ENCODE results near the gene DNAH7.
A peak's percentile ranks its signal among the peaks of the same experiment; 100 is the strongest.

The DNAH7 gene

DNA sequence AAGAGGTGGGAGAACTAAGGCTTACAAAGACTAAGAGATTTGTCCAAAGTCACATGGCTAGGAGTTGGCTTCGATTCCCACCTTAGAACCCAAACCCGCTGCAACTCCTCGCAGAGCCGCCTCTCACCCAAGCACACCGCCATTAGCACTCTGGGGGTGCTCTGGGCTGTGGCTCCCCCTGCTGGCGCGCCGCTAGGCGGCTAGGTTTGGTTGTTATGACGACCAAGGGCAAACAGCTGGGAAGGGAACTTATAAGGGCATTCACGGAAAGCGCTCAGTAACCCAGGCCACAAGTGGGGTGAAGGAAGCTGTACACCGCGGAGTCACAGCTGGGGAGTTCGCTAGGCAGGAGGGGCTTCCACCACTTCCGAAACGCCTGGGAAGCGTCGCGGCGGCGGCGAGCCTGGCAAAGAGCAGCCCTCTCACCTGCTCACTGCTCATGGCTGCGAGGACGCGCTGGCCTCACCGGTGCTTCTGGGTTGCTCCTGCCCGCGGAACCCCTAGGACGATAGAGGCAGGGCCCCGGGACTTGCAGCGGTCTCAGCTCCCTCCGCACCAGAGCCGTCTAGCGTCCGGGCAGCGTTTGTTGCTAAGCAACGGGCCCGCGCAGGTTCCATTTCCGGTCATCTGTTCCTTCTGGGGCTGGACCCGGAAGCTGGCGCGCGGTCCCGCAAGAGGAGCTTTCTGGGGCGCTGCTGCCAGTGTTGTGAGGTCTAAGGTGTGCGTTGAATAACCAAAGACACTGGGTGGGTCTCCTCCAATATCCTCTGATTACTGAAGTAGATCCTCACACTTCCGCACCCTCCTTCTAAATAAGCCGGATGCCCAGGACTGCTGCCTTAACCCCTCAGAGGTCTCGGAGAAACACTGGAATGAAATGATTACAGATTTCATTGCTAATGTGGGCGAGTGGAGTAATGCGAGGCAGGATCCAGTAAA is at the start of gene DNAH7:
Gene DNAH7, minus strand, starts transcription at position 567 of the 939 bp plus-strand sequence. Its CDS starts 126 bp downstream, at position 441.
- H3K27ac ChIP-seq (ENCODE audit: low read depth in 2 of 2, low read length in 2 of 2) = peak within 1 kb of the TSS; percentile 54 to 75
- H3K27me3 ChIP-seq (ENCODE audit: control insufficient read depth in 2 of 2, insufficient read depth in 2 of 2, low read length in 2 of 2) = no peaks in the 10 kb centered on the region
- H3K36me3 ChIP-seq (ENCODE audit: control insufficient read depth in 2 of 2, insufficient read depth in 2 of 2, low read length in 2 of 2) = no peaks in the 10 kb centered on the region
- peak within 1 kb of the TSS; percentile 75 to 76 for H3K9ac ChIP-seq (ENCODE audit: low read depth in 1 of 2, low read length in 2 of 2)
- no peaks in the 10 kb centered on the region for H3K9me3 ChIP-seq (ENCODE audit: control insufficient read depth in 2 of 2, low read length in 2 of 2)
- peaks cover 0 to 6% of the 10 kb centered on the region in 2 donors for H3K4me1 ChIP-seq (ENCODE audit: control insufficient read depth in 2 of 2, insufficient read depth in 2 of 2, low read length in 2 of 2)
- H3K4me3 ChIP-seq (ENCODE audit: low read length in 2 of 2) = peak within 1 kb of the TSS; percentile 83 to 97

DNA sequence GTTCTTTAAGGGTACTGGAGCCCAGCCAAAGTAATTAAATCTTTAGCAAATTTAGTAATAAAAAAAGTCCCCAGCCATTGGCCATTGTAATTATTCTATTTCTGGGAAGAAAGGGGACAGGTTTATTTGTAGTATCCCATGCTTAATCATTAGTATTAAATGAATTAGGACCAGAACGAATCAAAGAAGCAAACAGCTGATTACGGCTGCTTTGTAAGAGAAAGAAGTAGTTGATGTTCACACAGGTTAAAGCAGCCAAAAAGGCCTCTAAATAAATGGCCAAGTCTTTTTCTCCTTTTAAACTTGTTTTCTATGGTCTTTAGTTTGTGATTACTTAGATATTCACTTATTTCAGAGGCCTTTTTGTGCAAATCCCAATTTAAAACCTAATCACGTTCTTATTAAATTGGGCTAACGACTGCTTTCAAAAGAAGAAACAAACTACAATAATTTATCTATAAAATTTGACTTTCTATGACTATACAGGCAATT is 48.6 kb upstream of the DNAH7 start:
- no peak overlapping the region for H3K4me3 ChIP-seq (ENCODE audit: low read length in 2 of 2)
- no peak overlapping the region for H3K9ac ChIP-seq (ENCODE audit: low read depth in 1 of 2, low read length in 2 of 2)
- no peaks in the 10 kb centered on the region for H3K9me3 ChIP-seq (ENCODE audit: control insufficient read depth in 2 of 2, low read length in 2 of 2)
- no peaks in the 10 kb centered on the region for H3K4me1 ChIP-seq (ENCODE audit: control insufficient read depth in 2 of 2, insufficient read depth in 2 of 2, low read length in 2 of 2)
- H3K27ac ChIP-seq (ENCODE audit: low read depth in 2 of 2, low read length in 2 of 2) = no peak overlapping the region
- H3K36me3 ChIP-seq (ENCODE audit: control insufficient read depth in 2 of 2, insufficient read depth in 2 of 2, low read length in 2 of 2) = no peaks in the 10 kb centered on the region
- no peaks in the 10 kb centered on the region for H3K27me3 ChIP-seq (ENCODE audit: control insufficient read depth in 2 of 2, insufficient read depth in 2 of 2, low read length in 2 of 2)

- Histone ChIP-seq H3K9me3 (ENCODE audit: control insufficient read depth in 2 of 2, low read length in 2 of 2) (no peaks in the 10 kb centered on the region), H3K36me3 (ENCODE audit: control insufficient read depth in 2 of 2, insufficient read depth in 2 of 2, low read length in 2 of 2) (no peaks in the 10 kb centered on the region), H3K27ac (ENCODE audit: low read depth in 2 of 2, low read length in 2 of 2) (no peak overlapping the region), H3K4me3 (ENCODE audit: low read length in 2 of 2) (no peak overlapping the region), H3K4me1 (ENCODE audit: control insufficient read depth in 2 of 2, insufficient read depth in 2 of 2, low read length in 2 of 2) (no peaks in the 10 kb centered on the region), H3K9ac (ENCODE audit: low read depth in 1 of 2, low read length in 2 of 2) (no peak overlapping the region), H3K27me3 (ENCODE audit: control insufficient read depth in 2 of 2, insufficient read depth in 2 of 2, low read length in 2 of 2) (no peaks in the 10 kb centered on the region)
Observed at GRCh38 chr2:196113061-196113974, 44.7 kb upstream of the DNAH7 start.

- no peak overlapping the region for H3K9ac ChIP-seq (ENCODE audit: low read depth in 1 of 2, low read length in 2 of 2)
- no peaks in the 10 kb centered on the region for H3K27me3 ChIP-seq (ENCODE audit: control insufficient read depth in 2 of 2, insufficient read depth in 2 of 2, low read length in 2 of 2)
- no peak overlapping the region for H3K27ac ChIP-seq (ENCODE audit: low read depth in 2 of 2, low read length in 2 of 2)
- H3K9me3 ChIP-seq (ENCODE audit: control insufficient read depth in 2 of 2, low read length in 2 of 2) = no peaks in the 10 kb centered on the region
- no peak overlapping the region for H3K4me3 ChIP-seq (ENCODE audit: low read length in 2 of 2)
- H3K36me3 ChIP-seq (ENCODE audit: control insufficient read depth in 2 of 2, insufficient read depth in 2 of 2, low read length in 2 of 2) = no peaks in the 10 kb centered on the region
- H3K4me1 ChIP-seq (ENCODE audit: control insufficient read depth in 2 of 2, insufficient read depth in 2 of 2, low read length in 2 of 2) = no peaks in the 10 kb centered on the region
Observed at GRCh38 chr2:196112418-196113034, 43.9 kb upstream of the DNAH7 start.

DNA sequence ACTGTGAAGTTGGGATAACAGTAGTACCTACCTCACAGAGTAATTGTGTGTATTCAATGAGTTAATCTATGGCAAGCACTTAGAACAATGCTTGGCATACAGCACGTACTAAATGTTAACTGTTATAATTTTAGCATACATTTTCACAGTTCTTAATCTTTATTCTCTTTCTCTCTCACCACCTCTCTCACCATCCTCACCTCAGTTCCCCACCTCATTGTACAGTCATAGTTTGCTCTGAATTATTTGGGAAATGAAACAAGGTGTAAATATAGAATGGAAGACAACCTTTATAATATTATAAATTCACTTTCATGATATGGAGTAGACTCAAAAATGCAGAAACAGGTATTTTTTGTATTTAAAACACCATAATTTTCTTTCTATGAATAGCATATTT is 40.0 kb upstream of the DNAH7 start:
- H3K9ac ChIP-seq (ENCODE audit: low read depth in 1 of 2, low read length in 2 of 2) = no peak overlapping the region
- H3K4me1 ChIP-seq (ENCODE audit: control insufficient read depth in 2 of 2, insufficient read depth in 2 of 2, low read length in 2 of 2) = no peaks in the 10 kb centered on the region
- no peak overlapping the region for H3K27ac ChIP-seq (ENCODE audit: low read depth in 2 of 2, low read length in 2 of 2)
- no peaks in the 10 kb centered on the region for H3K36me3 ChIP-seq (ENCODE audit: control insufficient read depth in 2 of 2, insufficient read depth in 2 of 2, low read length in 2 of 2)
- no peak overlapping the region for H3K4me3 ChIP-seq (ENCODE audit: low read length in 2 of 2)
- H3K9me3 ChIP-seq (ENCODE audit: control insufficient read depth in 2 of 2, low read length in 2 of 2) = no peaks in the 10 kb centered on the region
- no peaks in the 10 kb centered on the region for H3K27me3 ChIP-seq (ENCODE audit: control insufficient read depth in 2 of 2, insufficient read depth in 2 of 2, low read length in 2 of 2)

GRCh38 chr2:196105951-196106350 is 37.3 kb upstream of the DNAH7 start:
- H3K4me1 ChIP-seq (ENCODE audit: control insufficient read depth in 2 of 2, insufficient read depth in 2 of 2, low read length in 2 of 2) = peaks cover 0 to 7% of the 10 kb centered on the region in 2 donors
- no peaks in the 10 kb centered on the region for H3K36me3 ChIP-seq (ENCODE audit: control insufficient read depth in 2 of 2, insufficient read depth in 2 of 2, low read length in 2 of 2)
- no peak overlapping the region for H3K4me3 ChIP-seq (ENCODE audit: low read length in 2 of 2)
- no peak overlapping the region for H3K9ac ChIP-seq (ENCODE audit: low read depth in 1 of 2, low read length in 2 of 2)
- H3K27me3 ChIP-seq (ENCODE audit: control insufficient read depth in 2 of 2, insufficient read depth in 2 of 2, low read length in 2 of 2) = no peaks in the 10 kb centered on the region
- H3K9me3 ChIP-seq (ENCODE audit: control insufficient read depth in 2 of 2, low read length in 2 of 2) = no peaks in the 10 kb centered on the region
- no peak overlapping the region for H3K27ac ChIP-seq (ENCODE audit: low read depth in 2 of 2, low read length in 2 of 2)

DNA sequence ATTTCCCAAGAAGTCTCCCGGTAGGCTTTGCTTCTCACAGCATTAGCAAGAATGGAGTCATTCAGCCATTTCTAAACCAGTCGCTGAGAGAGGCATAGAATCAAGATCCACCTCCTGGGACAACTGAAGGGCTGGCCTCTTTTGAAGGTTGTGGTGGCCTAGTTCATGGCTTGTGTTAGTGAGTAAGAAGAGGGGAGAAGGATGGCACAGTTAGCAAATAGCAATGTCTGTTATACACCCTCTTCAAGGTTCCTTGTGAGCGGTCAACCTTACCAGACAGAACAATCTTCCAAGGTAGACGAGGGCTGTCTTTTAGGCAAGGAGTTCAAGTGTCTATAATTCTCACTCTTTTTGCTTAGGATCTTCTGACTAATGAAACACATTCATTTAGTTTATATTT is 35.4 kb upstream of the DNAH7 start:
- H3K9ac ChIP-seq (ENCODE audit: low read depth in 1 of 2, low read length in 2 of 2) = no peak overlapping the region
- no peaks in the 10 kb centered on the region for H3K36me3 ChIP-seq (ENCODE audit: control insufficient read depth in 2 of 2, insufficient read depth in 2 of 2, low read length in 2 of 2)
- no peak overlapping the region for H3K27ac ChIP-seq (ENCODE audit: low read depth in 2 of 2, low read length in 2 of 2)
- H3K9me3 ChIP-seq (ENCODE audit: control insufficient read depth in 2 of 2, low read length in 2 of 2) = no peaks in the 10 kb centered on the region
- H3K4me1 ChIP-seq (ENCODE audit: control insufficient read depth in 2 of 2, insufficient read depth in 2 of 2, low read length in 2 of 2) = peaks cover 0 to 7% of the 10 kb centered on the region in 2 donors
- no peaks in the 10 kb centered on the region for H3K27me3 ChIP-seq (ENCODE audit: control insufficient read depth in 2 of 2, insufficient read depth in 2 of 2, low read length in 2 of 2)
- no peak overlapping the region for H3K4me3 ChIP-seq (ENCODE audit: low read length in 2 of 2)

GRCh38 chr2:196103626-196104025 is 35.0 kb upstream of the DNAH7 start:
- Histone ChIP-seq H3K27ac (ENCODE audit: low read depth in 2 of 2, low read length in 2 of 2) (no peak overlapping the region), H3K4me3 (ENCODE audit: low read length in 2 of 2) (no peak overlapping the region), H3K9me3 (ENCODE audit: control insufficient read depth in 2 of 2, low read length in 2 of 2) (no peaks in the 10 kb centered on the region), H3K4me1 (ENCODE audit: control insufficient read depth in 2 of 2, insufficient read depth in 2 of 2, low read length in 2 of 2) (peaks cover 0 to 7% of the 10 kb centered on the region in 2 donors), H3K36me3 (ENCODE audit: control insufficient read depth in 2 of 2, insufficient read depth in 2 of 2, low read length in 2 of 2) (no peaks in the 10 kb centered on the region), H3K27me3 (ENCODE audit: control insufficient read depth in 2 of 2, insufficient read depth in 2 of 2, low read length in 2 of 2) (no peaks in the 10 kb centered on the region), H3K9ac (ENCODE audit: low read depth in 1 of 2, low read length in 2 of 2) (no peak overlapping the region)

DNA sequence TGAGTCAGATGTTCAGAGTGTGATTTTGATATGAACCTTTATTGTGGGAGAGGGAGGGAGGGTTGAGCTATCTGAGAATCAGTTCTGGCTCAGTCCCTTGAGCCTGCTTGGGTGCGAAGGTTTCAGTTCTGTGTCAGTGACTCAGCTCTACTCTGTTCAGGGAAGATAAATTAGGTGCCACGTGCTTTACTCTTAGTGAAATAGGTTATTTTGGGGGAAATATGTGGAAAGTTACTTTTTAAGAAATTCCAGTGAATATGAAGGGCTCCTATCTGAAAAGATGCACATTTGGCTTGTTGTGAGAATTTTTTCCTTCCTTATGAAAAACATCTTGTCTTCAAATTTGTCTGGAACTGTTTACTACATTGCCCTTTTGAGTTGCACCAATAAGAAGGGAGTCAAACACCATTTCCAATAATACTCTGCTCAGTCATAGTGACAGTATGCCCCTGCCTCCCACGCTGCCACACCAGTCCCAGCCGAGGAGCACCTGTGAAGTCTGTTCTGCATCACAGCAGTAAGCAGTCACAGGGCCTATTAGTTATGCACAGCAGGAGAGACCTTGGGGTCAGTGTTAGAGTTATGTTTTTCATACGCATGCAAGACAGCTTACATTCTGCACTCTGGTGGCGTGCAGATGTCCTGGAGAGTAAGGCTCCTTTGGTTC is 32.8 kb upstream of the DNAH7 start:
- no peaks in the 10 kb centered on the region for H3K36me3 ChIP-seq (ENCODE audit: control insufficient read depth in 2 of 2, insufficient read depth in 2 of 2, low read length in 2 of 2)
- H3K9me3 ChIP-seq (ENCODE audit: control insufficient read depth in 2 of 2, low read length in 2 of 2) = no peaks in the 10 kb centered on the region
- no peak overlapping the region for H3K27ac ChIP-seq (ENCODE audit: low read depth in 2 of 2, low read length in 2 of 2)
- H3K4me3 ChIP-seq (ENCODE audit: low read length in 2 of 2) = no peak overlapping the region
- no peak overlapping the region for H3K9ac ChIP-seq (ENCODE audit: low read depth in 1 of 2, low read length in 2 of 2)
- no peaks in the 10 kb centered on the region for H3K27me3 ChIP-seq (ENCODE audit: control insufficient read depth in 2 of 2, insufficient read depth in 2 of 2, low read length in 2 of 2)
- H3K4me1 ChIP-seq (ENCODE audit: control insufficient read depth in 2 of 2, insufficient read depth in 2 of 2, low read length in 2 of 2) = peaks cover 5 to 7% of the 10 kb centered on the region in 2 donors
